ENCODE results near the gene AFM. TPM values are rescaled to one million over a fixed set of nuclear protein-coding genes. Genes with fewer than 3 reads are reported as not detected.

AFM gene
- total and polyA plus RNA-seq, 2 of the 13 experiments (the other 11 are each of a cell fraction or from before 2014, with no cell fraction given), result 0.13 to 1.8 TPM

GRCh38 chr4:73520821-73521220 lies 39.3 kb downstream of the AFM start (continued):
- TF ChIP-seq ZNF513 (CRISPR knock-in tag; conservative IDR thresholded peaks at IDR 0.05) (no peak), STAT6 (CRISPR knock-in tag; IDR thresholded peaks at IDR 0.05; ENCODE audit: borderline replicate concordance) (no peak), PRDM10 (CRISPR knock-in tag; IDR thresholded peaks at IDR 0.05; ENCODE audit: low read depth) (no peak), THAP11 (CRISPR knock-in tag; IDR thresholded peaks at IDR 0.05) (no peak), BCL6 (CRISPR knock-in tag; IDR thresholded peaks at IDR 0.05) (no peak), ZNF205 (CRISPR knock-in tag; IDR thresholded peaks at IDR 0.05) (no peak), MEIS2 (CRISPR knock-in tag; IDR thresholded peaks at IDR 0.05) (no peak), CREM (IDR thresholded peaks at IDR 0.05) (no peak), CREM (CRISPR knock-in tag; IDR thresholded peaks at IDR 0.05) (no peak)
